GM12801 (cell line): Measurements from ENCODE around the gene CAPN6.

Source experiments
- CTCF ChIP-seq: IDR thresholded peaks from one replicate; pipeline ENCODE4 v1.5.1; 2011; ENCODE audit warnings: control low read depth; ENCODE audit not compliant: insufficient read length; ENCODE audit errors: extremely low read depth

The CAPN6 gene

DNA sequence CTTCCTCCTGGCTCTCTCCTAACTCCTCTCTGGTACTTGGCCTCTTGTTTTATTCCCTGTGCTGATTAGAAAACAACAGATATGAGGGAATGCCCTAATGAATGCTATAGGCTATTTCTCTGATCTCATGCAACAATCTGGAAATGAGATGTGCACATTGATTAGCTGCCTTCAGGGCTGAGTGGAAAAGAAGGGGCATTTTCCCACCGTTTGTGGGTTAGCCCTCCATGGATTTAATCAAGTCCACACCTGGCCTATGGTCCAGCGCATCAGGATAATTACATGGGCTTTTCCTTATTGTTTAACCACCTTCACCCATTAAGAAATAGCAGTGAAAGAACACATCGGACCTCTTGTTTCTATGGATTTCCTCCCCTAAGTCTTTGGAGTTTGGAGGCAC lies 70.0 kb downstream of the CAPN6 start:
- no peak for TF ChIP-seq CTCF

GRCh38 chrX:111199505-111199904 lies 70.8 kb downstream of the CAPN6 start:
- no peak for TF ChIP-seq CTCF
